WTC11 (cell line): Measurements from ENCODE around the gene STX8. TPM values are rescaled to one million over a fixed set of nuclear protein-coding genes. Genes with fewer than 3 reads are reported as not detected.

Source experiments
- ATAC-seq: fragments of 200-7000 bp; cut with Tn5 transposase; 2 replicates; pipeline ENCODE4 v1.10.0; 2021; ENCODE audit warnings: mild to moderate bottlenecking, moderate library complexity
- CTCF ChIA-PET: fragments of 300-600 bp; sonication (Branson Sonifier 250); formaldehyde crosslinking; loops from one replicate; lab custom pipeline; 2021; ENCODE audit warnings: antibody characterized with exemption; lab: Charles Lee
- POLR2A ChIA-PET: fragments of 350-600 bp; sonication (Branson Sonifier 250); formaldehyde crosslinking; loops from one replicate; lab custom pipeline; 2021; ENCODE audit warnings: antibody characterized with exemption; lab: Charles Lee
- DNase-seq: peaks from one replicate; pipeline ENCODE4 v3.0.0; 2021; ENCODE audit warnings: low spot score
- H3K27ac Mint-ChIP-seq: 2 replicates; pipeline ENCODE4 v1.8.0; 2021; ENCODE audit warnings: mixed read lengths
- H3K27me3 Mint-ChIP-seq: 2 replicates; pipeline ENCODE4 v1.8.0; 2021; ENCODE audit warnings: low read depth, mild to moderate bottlenecking, moderate library complexity, mixed read lengths
- H3K36me3 Mint-ChIP-seq: 2 replicates; pipeline ENCODE4 v1.8.0; 2021; ENCODE audit warnings: mixed read lengths
- H3K4me1 Mint-ChIP-seq: 2 replicates; pipeline ENCODE4 v1.8.0; 2022; ENCODE audit warnings: mixed read lengths
- H3K4me3 Mint-ChIP-seq: 2 replicates; pipeline ENCODE4 v1.8.0; 2021; ENCODE audit warnings: mild to moderate bottlenecking, moderate library complexity, mixed read lengths
- H3K9me3 Mint-ChIP-seq: 2 replicates; pipeline ENCODE4 v1.8.0; 2021; ENCODE audit warnings: mixed read lengths
- CBFB ChIP-seq: sonication (generic); formaldehyde crosslinking; IDR thresholded peaks from 2 replicates; pipeline ENCODE4 v1.8.1; 2022; ENCODE audit warnings: mild to moderate bottlenecking, low read depth, missing genetic modification reagents
- CREM ChIP-seq: sonication (generic); formaldehyde crosslinking; IDR thresholded peaks from 2 replicates; pipeline ENCODE4 v1.8.1; 2022; ENCODE audit warnings: mild to moderate bottlenecking, missing genetic modification reagents, moderate library complexity
- ESRRA ChIP-seq: sonication (generic); formaldehyde crosslinking; IDR thresholded peaks from 2 replicates; pipeline ENCODE4 v1.8.1; 2022; ENCODE audit warnings: mild to moderate bottlenecking, missing genetic modification reagents, borderline replicate concordance
- FOXP1 ChIP-seq: sonication (generic); formaldehyde crosslinking; IDR thresholded peaks from 2 replicates; pipeline ENCODE4 v1.8.0; 2022; ENCODE audit warnings: missing genetic modification reagents, mild to moderate bottlenecking, moderate library complexity, borderline replicate concordance
- HMGXB4 ChIP-seq: sonication (generic); formaldehyde crosslinking; IDR thresholded peaks from 2 replicates; pipeline ENCODE4 v1.8.1; 2023; ENCODE audit warnings: mild to moderate bottlenecking, moderate library complexity, missing genetic modification reagents
- MAX ChIP-seq: sonication (generic); formaldehyde crosslinking; IDR thresholded peaks from 2 replicates; pipeline ENCODE4 v1.8.0; 2022; ENCODE audit warnings: mild to moderate bottlenecking, missing genetic modification reagents
- NFE2L1 ChIP-seq: sonication (generic); formaldehyde crosslinking; IDR thresholded peaks from 2 replicates; pipeline ENCODE4 v1.8.1; 2023; ENCODE audit warnings: missing genetic modification reagents
- NR1H2 ChIP-seq: sonication (generic); formaldehyde crosslinking; IDR thresholded peaks from 2 replicates; pipeline ENCODE4 v1.9.0; 2021; ENCODE audit warnings: mild to moderate bottlenecking, moderate library complexity, missing genetic modification reagents
- NR3C1 ChIP-seq: sonication (generic); formaldehyde crosslinking; conservative IDR thresholded peaks from 2 replicates; pipeline ENCODE4 v1.8.1; 2023; ENCODE audit warnings: low read depth, mild to moderate bottlenecking, missing genetic modification reagents
- SP1 ChIP-seq: sonication (generic); formaldehyde crosslinking; conservative IDR thresholded peaks from 2 replicates; pipeline ENCODE4 v1.8.1; 2022; ENCODE audit warnings: missing genetic modification reagents
- TP53 ChIP-seq: sonication (generic); formaldehyde crosslinking; IDR thresholded peaks from 2 replicates; pipeline ENCODE4 v1.8.1; 2023; ENCODE audit warnings: mild to moderate bottlenecking, missing genetic modification reagents
- USF2 ChIP-seq: sonication (generic); formaldehyde crosslinking; IDR thresholded peaks from 2 replicates; pipeline ENCODE4 v1.8.1; 2023; ENCODE audit warnings: mild to moderate bottlenecking, missing genetic modification reagents, moderate library complexity
- ZNF263 ChIP-seq: sonication (generic); formaldehyde crosslinking; IDR thresholded peaks from 2 replicates; pipeline ENCODE4 v1.8.1; 2022; ENCODE audit warnings: low read depth, mild to moderate bottlenecking, moderate library complexity, missing genetic modification reagents
- ZNF396 ChIP-seq: fragments of 250-450 bp; sonication (Bioruptor Pico); IDR thresholded peaks from 2 replicates; pipeline ENCODE4 v1.8.0; 2021; ENCODE audit warnings: mild to moderate bottlenecking, moderate library complexity, borderline replicate concordance
- ZNF425 ChIP-seq: fragments of 250-450 bp; sonication (Bioruptor Pico); conservative IDR thresholded peaks from 2 replicates; pipeline ENCODE4 v1.9.0; 2021; ENCODE audit warnings: mild to moderate bottlenecking
- total RNA-seq: library from RNA; stranded (reverse); gene quantifications from 3 replicates; pipeline ENCODE4 v1.2.3, GENCODE V29; 2021
- TF ChIP-seq, protein P1 (sequence below): sonication (generic); formaldehyde crosslinking; IDR thresholded peaks from 2 replicates; pipeline ENCODE4 v1.8.0; 2022; ENCODE audit warnings: mild to moderate bottlenecking, missing genetic modification reagents
- TF ChIP-seq, protein P2 (sequence below): fragments of 250-450 bp; sonication (Bioruptor Pico); IDR thresholded peaks from 2 replicates; pipeline ENCODE4 v1.8.0; 2021; ENCODE audit warnings: mild to moderate bottlenecking
- TF ChIP-seq, protein P3 (sequence below): sonication (generic); formaldehyde crosslinking; IDR thresholded peaks from 2 replicates; pipeline ENCODE4 v1.8.0; 2023; ENCODE audit warnings: missing genetic modification reagents, mild to moderate bottlenecking, borderline replicate concordance
- TF ChIP-seq, protein P4 (sequence below): fragments of 250-450 bp; sonication (Bioruptor Pico); IDR thresholded peaks from 2 replicates; pipeline ENCODE4 v1.9.0; 2021; ENCODE audit warnings: mild to moderate bottlenecking

The STX8 gene
- total RNA-seq, 1 experiment from 2014 or later = 39.9 TPM

GRCh38 chr17:9321890-9322289, 253.7 kb downstream of the STX8 start (continued):
- TF ChIP-seq TP53 (CRISPR knock-in tag) = no peak
- TF ChIP-seq, all 79 proteins: peak for 0

- CTCF ChIA-PET = no interaction called here
- no peak for DNase-seq
- Mint-ChIP-seq H3K27ac (no peak overlapping the region), H3K36me3 (peaks cover 7% of the 10 kb centered on the region)
- no peak for TF ChIP-seq TP53 (CRISPR knock-in tag)
- TF ChIP-seq, protein P1, sequence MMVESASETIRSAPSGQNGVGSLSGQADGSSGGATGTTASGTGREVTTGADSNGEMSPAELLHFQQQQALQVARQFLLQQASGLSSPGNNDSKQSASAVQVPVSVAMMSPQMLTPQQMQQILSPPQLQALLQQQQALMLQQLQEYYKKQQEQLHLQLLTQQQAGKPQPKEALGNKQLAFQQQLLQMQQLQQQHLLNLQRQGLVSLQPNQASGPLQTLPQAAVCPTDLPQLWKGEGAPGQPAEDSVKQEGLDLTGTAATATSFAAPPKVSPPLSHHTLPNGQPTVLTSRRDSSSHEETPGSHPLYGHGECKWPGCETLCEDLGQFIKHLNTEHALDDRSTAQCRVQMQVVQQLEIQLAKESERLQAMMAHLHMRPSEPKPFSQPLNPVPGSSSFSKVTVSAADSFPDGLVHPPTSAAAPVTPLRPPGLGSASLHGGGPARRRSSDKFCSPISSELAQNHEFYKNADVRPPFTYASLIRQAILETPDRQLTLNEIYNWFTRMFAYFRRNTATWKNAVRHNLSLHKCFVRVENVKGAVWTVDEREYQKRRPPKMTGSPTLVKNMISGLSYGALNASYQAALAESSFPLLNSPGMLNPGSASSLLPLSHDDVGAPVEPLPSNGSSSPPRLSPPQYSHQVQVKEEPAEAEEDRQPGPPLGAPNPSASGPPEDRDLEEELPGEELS (CRISPR knock-in tag) = no peak
- no peak for TF ChIP-seq USF2 (CRISPR knock-in tag)
- no peak for TF ChIP-seq NR1H2 (CRISPR knock-in tag)
- no peak for TF ChIP-seq CREM (CRISPR knock-in tag)
- TF ChIP-seq, protein P2, sequence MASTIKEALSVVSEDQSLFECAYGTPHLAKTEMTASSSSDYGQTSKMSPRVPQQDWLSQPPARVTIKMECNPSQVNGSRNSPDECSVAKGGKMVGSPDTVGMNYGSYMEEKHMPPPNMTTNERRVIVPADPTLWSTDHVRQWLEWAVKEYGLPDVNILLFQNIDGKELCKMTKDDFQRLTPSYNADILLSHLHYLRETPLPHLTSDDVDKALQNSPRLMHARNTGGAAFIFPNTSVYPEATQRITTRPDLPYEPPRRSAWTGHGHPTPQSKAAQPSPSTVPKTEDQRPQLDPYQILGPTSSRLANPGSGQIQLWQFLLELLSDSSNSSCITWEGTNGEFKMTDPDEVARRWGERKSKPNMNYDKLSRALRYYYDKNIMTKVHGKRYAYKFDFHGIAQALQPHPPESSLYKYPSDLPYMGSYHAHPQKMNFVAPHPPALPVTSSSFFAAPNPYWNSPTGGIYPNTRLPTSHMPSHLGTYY (CRISPR knock-in tag) = no peak
- no peak for TF ChIP-seq HMGXB4 (CRISPR knock-in tag)
- TF ChIP-seq, all 79 proteins: peak for 0
- ATAC-seq = no peak
- peaks cover 18% of the 10 kb centered on the region for H3K9me3 Mint-ChIP-seq
- H3K4me3 Mint-ChIP-seq = no peak overlapping the region
- peaks cover 9% of the 10 kb centered on the region for H3K4me1 Mint-ChIP-seq
- no peaks in the 10 kb centered on the region for H3K27me3 Mint-ChIP-seq
- POLR2A ChIA-PET = no interaction called here
Measured at GRCh38 chr17:9315360-9315759, 260.3 kb downstream of the STX8 start.

- Mint-ChIP-seq H3K27me3 (no peaks in the 10 kb centered on the region), H3K36me3 (peaks cover 3% of the 10 kb centered on the region), H3K27ac (no peak overlapping the region), H3K9me3 (peaks cover 12% of the 10 kb centered on the region), H3K4me3 (no peak overlapping the region), H3K4me1 (peaks cover 28% of the 10 kb centered on the region)
- ChIA-PET CTCF (interaction anchor here (1.0 kb wide), 1 partner anchor 21 kb away, joined by 3 read pairs; no protein-coding TSS in a partner anchor), POLR2A (no interaction called here)
- TF ChIP-seq ZNF396 (CRISPR knock-in tag) = no peak
- TF ChIP-seq NFE2L1 (CRISPR knock-in tag) = no peak
- no peak for TF ChIP-seq ZNF263 (CRISPR knock-in tag)
- no peak for TF ChIP-seq CBFB (CRISPR knock-in tag)
- TF ChIP-seq SP1 (CRISPR knock-in tag) = no peak
- no peak for TF ChIP-seq ESRRA (CRISPR knock-in tag)
- TF ChIP-seq, protein P3, sequence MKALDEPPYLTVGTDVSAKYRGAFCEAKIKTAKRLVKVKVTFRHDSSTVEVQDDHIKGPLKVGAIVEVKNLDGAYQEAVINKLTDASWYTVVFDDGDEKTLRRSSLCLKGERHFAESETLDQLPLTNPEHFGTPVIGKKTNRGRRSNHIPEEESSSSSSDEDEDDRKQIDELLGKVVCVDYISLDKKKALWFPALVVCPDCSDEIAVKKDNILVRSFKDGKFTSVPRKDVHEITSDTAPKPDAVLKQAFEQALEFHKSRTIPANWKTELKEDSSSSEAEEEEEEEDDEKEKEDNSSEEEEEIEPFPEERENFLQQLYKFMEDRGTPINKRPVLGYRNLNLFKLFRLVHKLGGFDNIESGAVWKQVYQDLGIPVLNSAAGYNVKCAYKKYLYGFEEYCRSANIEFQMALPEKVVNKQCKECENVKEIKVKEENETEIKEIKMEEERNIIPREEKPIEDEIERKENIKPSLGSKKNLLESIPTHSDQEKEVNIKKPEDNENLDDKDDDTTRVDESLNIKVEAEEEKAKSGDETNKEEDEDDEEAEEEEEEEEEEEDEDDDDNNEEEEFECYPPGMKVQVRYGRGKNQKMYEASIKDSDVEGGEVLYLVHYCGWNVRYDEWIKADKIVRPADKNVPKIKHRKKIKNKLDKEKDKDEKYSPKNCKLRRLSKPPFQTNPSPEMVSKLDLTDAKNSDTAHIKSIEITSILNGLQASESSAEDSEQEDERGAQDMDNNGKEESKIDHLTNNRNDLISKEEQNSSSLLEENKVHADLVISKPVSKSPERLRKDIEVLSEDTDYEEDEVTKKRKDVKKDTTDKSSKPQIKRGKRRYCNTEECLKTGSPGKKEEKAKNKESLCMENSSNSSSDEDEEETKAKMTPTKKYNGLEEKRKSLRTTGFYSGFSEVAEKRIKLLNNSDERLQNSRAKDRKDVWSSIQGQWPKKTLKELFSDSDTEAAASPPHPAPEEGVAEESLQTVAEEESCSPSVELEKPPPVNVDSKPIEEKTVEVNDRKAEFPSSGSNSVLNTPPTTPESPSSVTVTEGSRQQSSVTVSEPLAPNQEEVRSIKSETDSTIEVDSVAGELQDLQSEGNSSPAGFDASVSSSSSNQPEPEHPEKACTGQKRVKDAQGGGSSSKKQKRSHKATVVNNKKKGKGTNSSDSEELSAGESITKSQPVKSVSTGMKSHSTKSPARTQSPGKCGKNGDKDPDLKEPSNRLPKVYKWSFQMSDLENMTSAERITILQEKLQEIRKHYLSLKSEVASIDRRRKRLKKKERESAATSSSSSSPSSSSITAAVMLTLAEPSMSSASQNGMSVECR = no peak
- TF ChIP-seq FOXP1 (CRISPR knock-in tag) = no peak
- TF ChIP-seq ZNF425 = no peak
- TF ChIP-seq MAX (CRISPR knock-in tag) = no peak
- no peak for TF ChIP-seq NR3C1 (CRISPR knock-in tag)
- TF ChIP-seq, protein P4, sequence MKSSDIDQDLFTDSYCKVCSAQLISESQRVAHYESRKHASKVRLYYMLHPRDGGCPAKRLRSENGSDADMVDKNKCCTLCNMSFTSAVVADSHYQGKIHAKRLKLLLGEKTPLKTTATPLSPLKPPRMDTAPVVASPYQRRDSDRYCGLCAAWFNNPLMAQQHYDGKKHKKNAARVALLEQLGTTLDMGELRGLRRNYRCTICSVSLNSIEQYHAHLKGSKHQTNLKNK = no peak
- no peak for DNase-seq
- no peak for ATAC-seq
Measured at GRCh38 chr17:9313346-9313745, 262.3 kb downstream of the STX8 start.
